Mucosa of rectum (tissue), 2 donors: ENCODE measurements around the gene SBF2.
A peak's percentile ranks its signal among the peaks of the same experiment; 100 is the strongest.

Experiments
- H3K27ac ChIP-seq, 2 donors: one replicate each; pipeline ENCODE4 v1.7.0; 2013; ENCODE audit warnings: inconsistent platforms in 2 of 2, low read depth in 2 of 2, low read length in 2 of 2
- H3K27me3 ChIP-seq, 2 donors: one replicate each; pipeline ENCODE4 v1.7.0; 2013; ENCODE audit warnings: low read length in 2 of 2; ENCODE audit not compliant: control insufficient read depth in 2 of 2, insufficient read depth in 2 of 2
- H3K36me3 ChIP-seq, 2 donors: one replicate each; pipeline ENCODE4 v1.7.0; 2013; ENCODE audit warnings: low read length in 2 of 2; ENCODE audit not compliant: control insufficient read depth in 2 of 2, insufficient read depth in 2 of 2
- H3K4me1 ChIP-seq, 2 donors: one replicate each; pipeline ENCODE4 v1.7.0; 2013; ENCODE audit warnings: low read length in 2 of 2, mild to moderate bottlenecking in 1 of 2; ENCODE audit not compliant: control insufficient read depth in 2 of 2, insufficient read depth in 2 of 2
- H3K4me3 ChIP-seq, 2 donors: one replicate each; pipeline ENCODE4 v1.7.0; 2013; ENCODE audit warnings: low read length in 2 of 2
- H3K9ac ChIP-seq, 2 donors: one replicate each; pipeline ENCODE4 v1.7.0; 2013; ENCODE audit warnings: low read length in 2 of 2, low read depth in 1 of 2, mild to moderate bottlenecking in 1 of 2
- H3K9me3 ChIP-seq, 2 donors: one replicate each; pipeline ENCODE4 v1.7.0; 2013; ENCODE audit warnings: low read length in 2 of 2; ENCODE audit not compliant: control insufficient read depth in 2 of 2
- donor health status: healthy.
- donor health status: Normal muscosa, but diverticular disease.

SBF2 gene

DNA sequence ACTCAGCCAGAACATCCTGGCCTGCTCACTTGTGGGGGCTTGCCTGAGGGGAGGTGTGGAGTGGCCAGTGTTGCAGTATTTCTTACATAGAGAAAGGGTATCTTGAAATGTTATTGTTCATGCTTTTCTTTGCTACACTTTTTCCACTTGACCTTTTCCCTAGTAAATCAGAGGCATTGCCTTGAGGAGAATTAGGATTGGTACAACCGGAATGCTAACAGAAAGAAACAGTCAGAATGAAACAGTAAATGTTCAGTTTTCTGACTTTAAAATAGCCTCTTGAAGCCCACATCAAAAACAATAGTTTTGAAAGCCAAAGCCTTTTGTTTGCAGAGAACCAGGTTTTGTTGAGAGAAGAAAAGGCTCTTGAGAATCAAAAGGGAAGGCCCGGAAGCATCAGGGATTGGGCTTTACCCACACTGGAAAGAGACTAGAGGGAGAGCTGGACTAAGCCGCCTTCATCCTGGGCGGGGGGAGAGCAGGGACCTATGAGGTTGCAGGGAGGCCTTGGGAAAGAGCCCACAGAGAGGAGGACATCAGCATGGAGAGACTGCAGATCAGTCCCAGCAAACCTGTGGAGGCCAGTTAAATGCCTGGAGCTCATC, 23.2 kb upstream of the SBF2 start:
- Histone ChIP-seq H3K4me1 (peaks cover 7 to 17% of the 10 kb centered on the region in 2 donors), H3K27me3 (peaks cover 0 to 2% of the 10 kb centered on the region in 2 donors), H3K9me3 (no peaks in the 10 kb centered on the region), H3K4me3 (no peak overlapping the region), H3K9ac (no peak overlapping the region), H3K36me3 (no peaks in the 10 kb centered on the region), H3K27ac (peak overlapping the region; percentile 5 to 82)

DNA sequence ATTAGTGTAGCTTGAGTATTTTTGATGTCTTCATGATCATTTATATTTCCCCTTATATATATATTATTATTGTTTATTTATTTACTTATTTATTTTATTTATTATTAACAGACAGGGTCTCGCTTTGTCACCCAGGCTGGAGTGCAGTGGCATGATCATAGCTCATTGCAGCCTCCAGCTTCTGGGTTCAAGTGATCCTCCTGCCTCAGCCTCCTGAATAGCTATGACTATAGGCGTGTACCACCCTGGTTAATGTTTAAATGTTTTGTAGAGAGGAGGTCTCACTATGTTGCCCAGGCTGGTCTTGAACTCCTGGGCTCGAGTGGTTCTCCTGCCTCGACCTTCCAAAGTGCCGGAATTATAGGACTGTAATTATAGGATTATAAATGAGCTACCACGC, 21.1 kb upstream of the SBF2 start:
- peaks cover 7 to 23% of the 10 kb centered on the region in 2 donors for H3K4me1 ChIP-seq
- no peaks in the 10 kb centered on the region for H3K9me3 ChIP-seq
- peaks cover 0 to 2% of the 10 kb centered on the region in 2 donors for H3K27me3 ChIP-seq
- no peak overlapping the region for H3K9ac ChIP-seq
- H3K4me3 ChIP-seq = no peak overlapping the region
- H3K36me3 ChIP-seq = no peaks in the 10 kb centered on the region
- no peak overlapping the region for H3K27ac ChIP-seq

DNA sequence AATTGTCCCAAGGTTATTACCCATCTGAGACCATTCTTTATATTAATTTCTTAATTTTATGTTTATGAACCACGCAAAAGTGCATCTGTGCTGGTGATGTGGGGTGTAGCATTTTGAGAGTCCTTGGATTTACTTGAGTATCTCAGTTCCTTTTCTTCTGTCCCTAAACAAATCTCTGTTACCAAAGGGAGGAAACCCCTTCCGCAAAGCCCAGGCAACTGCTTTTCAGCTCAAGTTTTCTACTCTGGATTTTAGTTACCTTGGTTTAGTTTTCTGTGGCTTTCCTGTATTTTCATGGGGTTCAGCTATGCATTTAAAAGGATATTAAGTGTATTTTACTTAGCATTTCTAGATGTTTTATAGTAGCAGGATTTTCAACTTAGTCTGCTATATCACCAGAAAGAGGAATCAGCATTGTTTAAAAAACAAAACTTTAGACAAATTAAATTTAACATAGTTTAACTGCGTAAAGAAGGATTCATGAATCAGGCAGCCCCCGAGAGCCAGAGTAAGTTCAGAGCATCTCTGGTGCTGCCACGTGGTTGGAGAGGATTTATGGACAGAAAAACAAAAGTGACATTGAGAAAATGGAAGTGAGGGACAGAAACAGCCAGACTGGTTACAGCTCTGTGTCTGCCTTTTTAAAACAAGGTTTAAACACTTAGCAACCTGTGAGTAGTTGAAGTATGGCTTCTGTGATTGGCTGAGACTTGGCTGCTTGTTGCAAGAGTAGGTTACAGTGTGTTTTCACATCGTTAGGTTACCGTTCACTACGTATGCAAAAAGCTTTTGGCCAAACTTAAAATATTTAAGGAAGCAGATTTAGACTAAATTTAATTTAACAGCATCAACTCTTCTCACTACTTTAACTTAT, 20.4 kb upstream of the SBF2 start:
- Histone ChIP-seq H3K9ac (no peak overlapping the region), H3K27ac (no peak overlapping the region), H3K36me3 (no peaks in the 10 kb centered on the region), H3K27me3 (peaks cover under 1 to 2% of the 10 kb centered on the region in 2 donors), H3K9me3 (no peaks in the 10 kb centered on the region), H3K4me1 (peaks cover 13 to 30% of the 10 kb centered on the region in 2 donors), H3K4me3 (no peak overlapping the region)

DNA sequence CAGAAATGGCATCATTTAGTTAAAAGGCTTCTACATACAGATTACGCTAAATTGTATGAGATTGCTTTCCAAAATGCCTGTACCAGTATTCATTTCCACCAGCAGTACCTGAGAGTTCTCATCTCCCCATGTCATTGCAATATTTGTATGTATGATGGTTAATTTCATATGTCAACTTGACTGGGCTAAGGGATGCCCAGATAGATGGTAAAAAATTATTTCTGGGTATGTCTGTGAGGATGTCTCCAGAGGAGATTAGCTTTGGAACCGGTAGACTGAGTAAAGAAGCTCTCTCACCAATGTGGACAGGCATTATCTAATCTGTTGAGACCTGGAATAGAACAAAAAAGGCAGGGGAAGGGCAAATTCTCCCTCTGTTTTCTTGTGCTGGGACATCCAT, 17.8 kb upstream of the SBF2 start:
- H3K9ac ChIP-seq = no peak overlapping the region

DNA sequence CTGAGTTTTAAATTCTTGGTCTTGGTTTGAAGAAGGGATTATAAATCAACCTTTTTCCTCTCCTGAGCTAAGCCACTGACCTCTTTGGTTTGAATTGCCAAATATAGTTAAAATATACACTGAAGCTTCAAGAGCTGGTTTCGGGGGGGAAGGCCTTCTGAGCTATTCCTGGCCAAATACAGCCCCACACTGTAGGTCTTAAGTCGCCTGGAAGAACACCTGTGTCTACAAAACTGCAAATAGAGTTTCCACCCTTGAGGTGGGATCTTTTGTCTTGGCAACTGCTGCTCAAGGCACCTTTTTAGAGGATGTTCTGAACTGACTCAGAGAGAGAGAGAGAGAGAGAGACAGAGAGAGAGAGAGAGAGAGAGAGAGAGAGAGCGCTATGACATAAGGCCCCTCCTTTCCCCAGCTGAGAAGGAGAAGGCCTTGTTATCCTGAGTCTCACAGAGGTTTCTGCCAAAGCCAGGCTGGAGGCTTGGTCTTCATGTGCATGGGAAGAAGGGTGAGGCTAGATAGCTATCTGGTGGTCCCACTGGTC, 16.4 kb upstream of the SBF2 start:
- Histone ChIP-seq H3K9ac (no peak overlapping the region), H3K27me3 (peaks cover 0 to 4% of the 10 kb centered on the region in 2 donors), H3K4me3 (no peak overlapping the region), H3K27ac (peak overlapping the region in 1 of 2 donors; percentile 98), H3K4me1 (peaks cover 33 to 46% of the 10 kb centered on the region in 2 donors), H3K9me3 (no peaks in the 10 kb centered on the region), H3K36me3 (no peaks in the 10 kb centered on the region)

More for the DNA sequence above, 17.8 kb upstream of the SBF2 start:
- Histone ChIP-seq H3K4me1 (peaks cover 21 to 34% of the 10 kb centered on the region in 2 donors), H3K27ac (no peak overlapping the region), H3K36me3 (no peaks in the 10 kb centered on the region), H3K4me3 (no peak overlapping the region), H3K9me3 (no peaks in the 10 kb centered on the region), H3K27me3 (peaks cover 0 to 4% of the 10 kb centered on the region in 2 donors)

DNA sequence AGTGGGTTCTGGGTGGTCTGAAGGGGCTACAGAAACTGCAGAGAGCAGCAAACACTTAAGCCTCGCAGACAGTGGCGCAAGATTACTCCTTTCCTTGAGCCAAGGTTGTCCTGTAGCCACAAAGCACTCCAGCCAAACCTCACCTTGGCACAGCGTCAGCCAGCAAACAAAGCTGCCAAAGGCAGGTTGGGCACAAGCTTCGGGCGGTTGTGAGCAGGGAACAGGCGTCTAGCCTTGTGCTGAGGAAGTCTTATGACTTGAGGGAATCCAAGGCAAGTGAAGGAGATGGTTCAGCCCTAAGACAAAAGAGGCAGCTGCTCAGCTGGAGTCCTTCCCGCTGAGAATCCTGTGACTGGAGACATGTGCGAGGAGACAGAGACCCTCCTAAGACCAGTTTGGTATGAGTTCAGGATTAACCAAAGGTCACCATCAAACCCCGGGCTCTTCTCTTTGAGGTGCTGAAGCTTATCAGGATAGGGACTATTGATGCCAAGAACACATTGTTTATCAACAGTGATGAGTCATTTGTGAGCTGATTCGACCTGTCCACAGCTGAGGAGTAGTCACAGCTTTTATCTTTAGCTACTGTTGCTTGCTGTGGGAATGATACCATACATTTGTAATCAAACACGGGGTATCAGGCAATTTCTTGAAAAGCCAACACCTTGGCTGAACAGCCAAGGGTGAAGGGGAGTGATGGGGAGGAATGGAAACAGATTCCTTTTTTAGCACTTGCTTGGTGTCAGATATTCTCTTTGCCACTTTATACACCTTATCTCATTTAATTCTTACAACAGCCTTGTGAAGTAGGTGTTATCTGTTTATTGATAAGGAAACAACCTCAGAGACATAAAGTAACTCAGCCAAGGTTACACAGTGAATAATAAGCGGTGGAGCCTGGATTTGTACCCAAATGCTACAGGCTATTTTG, 15.4 kb upstream of the SBF2 start:
- H3K27ac ChIP-seq = peak overlapping the region; percentile 39 to 98
- peak overlapping the region in 1 of 2 donors; percentile 59 for H3K9ac ChIP-seq
- peaks cover 0 to 4% of the 10 kb centered on the region in 2 donors for H3K27me3 ChIP-seq
- H3K4me1 ChIP-seq = peaks cover 38 to 49% of the 10 kb centered on the region in 2 donors
- no peaks in the 10 kb centered on the region for H3K36me3 ChIP-seq
- H3K4me3 ChIP-seq = no peak overlapping the region
- no peaks in the 10 kb centered on the region for H3K9me3 ChIP-seq

DNA sequence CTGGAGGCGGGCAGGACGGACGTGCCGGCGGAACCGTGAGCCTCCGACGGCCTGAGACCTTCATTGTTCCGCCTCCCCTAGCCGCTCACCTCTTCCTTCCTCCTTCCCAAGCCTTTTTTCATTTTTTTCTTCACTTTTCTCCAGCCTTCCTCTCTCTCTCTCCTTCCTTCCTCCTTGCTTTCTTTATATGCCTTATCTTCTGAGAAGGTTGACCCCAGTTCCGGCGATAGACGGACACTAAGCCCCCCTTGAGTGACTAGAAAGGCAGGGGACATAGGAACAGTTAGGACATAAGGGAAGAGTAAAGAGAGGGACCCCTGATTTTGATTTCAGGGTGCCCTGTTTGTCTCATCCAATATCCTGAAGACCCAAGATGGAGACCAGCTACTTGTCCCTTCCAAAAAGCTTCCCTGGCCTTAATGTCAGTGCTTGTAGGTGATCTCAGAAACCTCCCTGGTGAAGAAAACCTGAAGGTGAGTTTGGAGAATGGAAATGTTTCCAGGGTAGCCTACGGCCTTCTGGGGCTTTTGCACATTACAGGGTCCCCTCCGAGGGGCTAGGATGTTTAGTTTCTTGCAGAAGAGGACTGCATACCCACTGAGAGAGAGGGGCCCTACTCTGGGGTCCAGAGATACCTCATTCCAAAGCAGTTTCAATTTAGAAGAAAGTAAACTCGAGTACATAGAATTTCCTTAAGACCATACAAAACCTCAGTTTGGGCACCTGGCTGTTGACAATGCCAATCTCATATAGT, 14.4 kb upstream of the SBF2 start:
- H3K36me3 ChIP-seq = no peaks in the 10 kb centered on the region
- peaks cover 46 to 60% of the 10 kb centered on the region in 2 donors for H3K4me1 ChIP-seq
- H3K9ac ChIP-seq = peak overlapping the region; percentile 74 to 93
- H3K27me3 ChIP-seq = peaks cover 0 to 4% of the 10 kb centered on the region in 2 donors
- H3K4me3 ChIP-seq = peak overlapping the region; percentile 94 to 98
- no peaks in the 10 kb centered on the region for H3K9me3 ChIP-seq
- H3K27ac ChIP-seq = peak overlapping the region; percentile 80 to 98

DNA sequence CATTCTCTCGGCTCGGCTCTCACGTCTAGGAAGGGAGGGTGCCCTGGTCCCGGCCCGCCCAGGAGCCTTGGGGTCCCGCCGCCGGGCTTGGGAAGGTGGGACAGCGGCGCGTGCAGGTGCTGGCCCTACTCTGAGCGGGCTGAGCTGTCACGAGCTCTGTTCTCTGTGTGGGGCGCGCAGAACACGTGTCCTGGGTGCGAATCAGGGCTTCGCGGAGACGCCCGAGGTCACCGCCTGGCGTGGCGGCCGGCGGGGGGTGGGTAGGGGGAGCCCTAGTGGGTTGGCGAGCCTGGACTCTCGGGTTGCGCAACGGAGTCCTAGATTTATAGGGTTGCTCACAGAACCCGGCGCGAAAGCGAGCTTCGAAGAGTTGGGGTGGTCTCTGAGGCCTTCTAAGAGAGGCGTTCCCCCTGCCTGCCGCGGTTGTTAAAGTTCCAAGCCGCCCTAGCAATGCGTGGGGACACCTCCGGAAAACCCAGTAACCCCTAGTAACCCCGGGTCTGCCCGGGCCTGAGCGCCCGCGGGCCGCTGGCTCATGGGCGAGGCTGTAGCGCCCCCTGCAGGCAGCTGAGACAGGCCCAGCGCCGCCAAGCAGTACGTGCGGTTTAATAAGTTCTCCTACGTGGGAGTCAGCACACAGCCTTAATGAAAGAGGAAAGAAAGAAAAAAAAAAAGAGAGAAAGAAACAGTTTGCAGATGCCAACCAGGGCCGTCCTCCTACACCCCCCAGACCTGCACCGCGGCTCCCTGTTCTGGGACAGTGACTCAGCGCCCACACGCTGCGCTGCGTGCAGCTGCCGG, 13.6 kb upstream of the SBF2 start:
- Histone ChIP-seq H3K36me3 (no peaks in the 10 kb centered on the region), H3K4me1 (peaks cover 49 to 64% of the 10 kb centered on the region in 2 donors), H3K27ac (peak overlapping the region; percentile 80 to 98), H3K4me3 (peak overlapping the region; percentile 94 to 98), H3K9me3 (no peaks in the 10 kb centered on the region), H3K27me3 (peaks cover 0 to 4% of the 10 kb centered on the region in 2 donors), H3K9ac (peak overlapping the region; percentile 74 to 93)
